GM12891 (cell line): ENCODE data around the gene WIZ.

Source experiments
- POLR2A ChIP-seq: IDR thresholded peaks from 2 replicates; pipeline ENCODE4 v1.6.1; 2011; ENCODE audit warnings: low read depth, low read length, control low read depth
- POLR2AphosphoS5 ChIP-seq: IDR thresholded peaks from 2 replicates; pipeline ENCODE4 v1.6.1; 2011; ENCODE audit warnings: low read depth, low read length, control low read depth
- POU2F2 ChIP-seq: IDR thresholded peaks from 2 replicates; pipeline ENCODE4 v1.6.1; 2011; ENCODE audit warnings: low read depth, mild to moderate bottlenecking, control low read depth, low read length, moderate library complexity
- TAF1 ChIP-seq: IDR thresholded peaks from 2 replicates; pipeline ENCODE4 v1.6.1; 2011; ENCODE audit warnings: low read depth, low read length, control low read depth

GRCh38 chr19:15438577-15438976, 11.2 kb downstream of the WIZ start:
- no peak for TF ChIP-seq POLR2A
- TF ChIP-seq POLR2AphosphoS5 = no peak
- TF ChIP-seq POU2F2 = no peak
- no peak for TF ChIP-seq TAF1
